ENCODE results near the gene PURB.

Gene PURB

GRCh38 chr7:44891791-44892190, 6.5 kb upstream of the PURB start:
- Histone ChIP-seq H3K4me2 (ENCODE audit: low read depth, low read length) (no peak overlapping the region), H3K4me3 (ENCODE audit: low read length) (no peak overlapping the region), H3K27me3 (replicated peaks; ENCODE audit: insufficient read depth, low read length) (no peaks in the 10 kb centered on the region), H2AFZ (ENCODE audit: low read length) (no peak overlapping the region), H4K20me1 (ENCODE audit: insufficient read depth, low read length) (no peaks in the 10 kb centered on the region), H3F3A (ENCODE audit: insufficient read depth, low read length) (no peaks in the 10 kb centered on the region), H3K36me3 (replicated peaks; ENCODE audit: insufficient read depth, low read length) (no peaks in the 10 kb centered on the region), H3K9ac (ENCODE audit: low read length) (no peak overlapping the region), H3K9me3 (replicated peaks; ENCODE audit: insufficient read depth, low read length) (no peaks in the 10 kb centered on the region), H3K9me2 (replicated peaks; ENCODE audit: insufficient read depth, low read length) (no peaks in the 10 kb centered on the region), H3K4me1 (ENCODE audit: low read length) (no peaks in the 10 kb centered on the region), H3K79me2 (ENCODE audit: low read length) (no peaks in the 10 kb centered on the region), H3K27ac (ENCODE audit: low read length) (no peak overlapping the region)
- no peak for DNase-seq
- TF ChIP-seq EZH2 (optimal IDR thresholded peaks at IDR 0.05; ENCODE audit: low read depth, low read length) (no peak), CTCF (IDR thresholded peaks at IDR 0.05; ENCODE audit: low read length) (no peak), EZH2phosphoT487 (IDR thresholded peaks at IDR 0.05; ENCODE audit: low read length) (no peak)

- no peak for DNase-seq
- H3F3A ChIP-seq (ENCODE audit: insufficient read depth, low read length), result peaks cover under 1% of the 10 kb centered on the region; the same call in 1 of the 2 replicates
- TF ChIP-seq EZH2phosphoT487 (IDR thresholded peaks at IDR 0.05; ENCODE audit: low read length) (no peak), EZH2 (optimal IDR thresholded peaks at IDR 0.05; ENCODE audit: low read depth, low read length) (no peak), CTCF (IDR thresholded peaks at IDR 0.05; ENCODE audit: low read length) (no peak)
- no peak overlapping the region for H2AFZ ChIP-seq (ENCODE audit: low read length)
- H3K79me2 ChIP-seq (ENCODE audit: low read length), result no peaks in the 10 kb centered on the region
- no peaks in the 10 kb centered on the region for H3K9me2 ChIP-seq (replicated peaks; ENCODE audit: insufficient read depth, low read length)
- no peaks in the 10 kb centered on the region for H3K4me1 ChIP-seq (ENCODE audit: low read length)
- H3K9me3 ChIP-seq (replicated peaks; ENCODE audit: insufficient read depth, low read length), result no peaks in the 10 kb centered on the region
- H3K4me2 ChIP-seq (ENCODE audit: low read depth, low read length), result no peak overlapping the region
- no peak overlapping the region for H3K4me3 ChIP-seq (ENCODE audit: low read length)
- no peak overlapping the region for H3K9ac ChIP-seq (ENCODE audit: low read length)
- no peaks in the 10 kb centered on the region for H3K36me3 ChIP-seq (replicated peaks; ENCODE audit: insufficient read depth, low read length)
- H4K20me1 ChIP-seq (ENCODE audit: insufficient read depth, low read length), result no peaks in the 10 kb centered on the region
- no peak overlapping the region for H3K27ac ChIP-seq (ENCODE audit: low read length)
- H3K27me3 ChIP-seq (replicated peaks; ENCODE audit: insufficient read depth, low read length), result no peaks in the 10 kb centered on the region
These were observed 6.0 kb upstream of the PURB start for GRCh38 chr7:44891372-44891771.

GRCh38 chr7:44889086-44889781, 3.9 kb upstream of the PURB start:
- no peak overlapping the region for H3K4me3 ChIP-seq (ENCODE audit: low read length)
- H3K9me3 ChIP-seq (replicated peaks; ENCODE audit: insufficient read depth, low read length), result no peaks in the 10 kb centered on the region
- H3K79me2 ChIP-seq (ENCODE audit: low read length), result peaks cover 9% of the 10 kb centered on the region
- no peaks in the 10 kb centered on the region for H3K36me3 ChIP-seq (replicated peaks; ENCODE audit: insufficient read depth, low read length)
- TF ChIP-seq EZH2 (optimal IDR thresholded peaks at IDR 0.05; ENCODE audit: low read depth, low read length), result no peak
- no peak overlapping the region for H3K9ac ChIP-seq (ENCODE audit: low read length)
- no peak overlapping the region for H3K4me2 ChIP-seq (ENCODE audit: low read depth, low read length)
- H3F3A ChIP-seq (ENCODE audit: insufficient read depth, low read length), result peaks cover 10% of the 10 kb centered on the region
- H4K20me1 ChIP-seq (ENCODE audit: insufficient read depth, low read length), result no peaks in the 10 kb centered on the region
- no peak overlapping the region for H3K27ac ChIP-seq (ENCODE audit: low read length)
- DNase-seq, result no peak
- H3K27me3 ChIP-seq (replicated peaks; ENCODE audit: insufficient read depth, low read length), result no peaks in the 10 kb centered on the region
- peaks cover 3% of the 10 kb centered on the region for H3K4me1 ChIP-seq (ENCODE audit: low read length)
- H2AFZ ChIP-seq (ENCODE audit: low read length), result no peak overlapping the region
- H3K9me2 ChIP-seq (replicated peaks; ENCODE audit: insufficient read depth, low read length), result no peaks in the 10 kb centered on the region

GRCh38 chr7:44887293-44887692, 2.0 kb upstream of the PURB start:
- no peaks in the 10 kb centered on the region for H4K20me1 ChIP-seq (ENCODE audit: insufficient read depth, low read length)
- no peak overlapping the region for H3K9ac ChIP-seq (ENCODE audit: low read length)
- peaks cover 13% of the 10 kb centered on the region for H3F3A ChIP-seq (ENCODE audit: insufficient read depth, low read length)
- no peaks in the 10 kb centered on the region for H3K9me2 ChIP-seq (replicated peaks; ENCODE audit: insufficient read depth, low read length)
- H3K4me2 ChIP-seq (ENCODE audit: low read depth, low read length), result no peak overlapping the region
- H3K27me3 ChIP-seq (replicated peaks; ENCODE audit: insufficient read depth, low read length), result no peaks in the 10 kb centered on the region
- no peak overlapping the region for H2AFZ ChIP-seq (ENCODE audit: low read length)
- TF ChIP-seq CTCF (IDR thresholded peaks at IDR 0.05; ENCODE audit: low read length) (no peak), EZH2 (optimal IDR thresholded peaks at IDR 0.05; ENCODE audit: low read depth, low read length) (no peak), EZH2phosphoT487 (IDR thresholded peaks at IDR 0.05; ENCODE audit: low read length) (no peak)
- no peak overlapping the region for H3K27ac ChIP-seq (ENCODE audit: low read length)
- H3K4me1 ChIP-seq (ENCODE audit: low read length), result peaks cover 23% of the 10 kb centered on the region
- H3K79me2 ChIP-seq (ENCODE audit: low read length), result peaks cover 28% of the 10 kb centered on the region
- H3K36me3 ChIP-seq (replicated peaks; ENCODE audit: insufficient read depth, low read length), result 0 out of 2 replicates have a peak, but pooled peaks cover 9% of the 10 kb centered on the region
- no peak overlapping the region for H3K4me3 ChIP-seq (ENCODE audit: low read length)
- no peaks in the 10 kb centered on the region for H3K9me3 ChIP-seq (replicated peaks; ENCODE audit: insufficient read depth, low read length)
- DNase-seq, result no peak
